ENCODE data around the gene ZYG11B.
"Not testable (repeated sequence)": the region's sequence is repeated elsewhere in the genome, so short reads cannot be mapped to it uniquely, and the experiment has no call there.

ZYG11B gene

GRCh38 chr1:52748119-52748518 is 21.9 kb downstream of the ZYG11B start:
- in situ Hi-C loops (cut with HindIII; ENCODE audit: low pct_ligation_motif_present, low pct_unique_long_range_greater_than_20kb, low sequenced_read_pairs): no loop called here
- peak; percentile 19 for DNase-seq

DNA sequence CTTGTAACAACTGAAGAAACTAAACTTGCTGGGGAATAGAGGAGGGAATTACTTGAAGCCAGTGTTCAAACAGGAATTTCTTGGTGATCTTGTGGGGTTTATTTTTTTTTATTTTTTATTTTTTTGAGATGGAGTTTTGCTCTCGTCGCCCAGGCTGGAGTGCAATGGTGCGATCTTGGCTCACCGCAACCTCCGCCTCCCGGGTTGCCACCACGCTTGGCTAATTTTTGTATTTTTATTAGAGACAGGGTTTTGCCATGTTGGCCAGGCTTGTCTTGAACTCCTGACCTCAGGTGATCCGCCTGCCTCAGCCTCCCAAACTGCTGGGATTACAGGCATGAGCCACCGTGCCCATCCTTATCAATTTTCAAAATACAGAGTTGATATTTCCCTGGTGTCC is 23.2 kb downstream of the ZYG11B start:
- DNase-seq: peak; percentile 16
- in situ Hi-C loops (cut with HindIII; ENCODE audit: low pct_ligation_motif_present, low pct_unique_long_range_greater_than_20kb, low sequenced_read_pairs): not testable (repeated sequence)

DNA sequence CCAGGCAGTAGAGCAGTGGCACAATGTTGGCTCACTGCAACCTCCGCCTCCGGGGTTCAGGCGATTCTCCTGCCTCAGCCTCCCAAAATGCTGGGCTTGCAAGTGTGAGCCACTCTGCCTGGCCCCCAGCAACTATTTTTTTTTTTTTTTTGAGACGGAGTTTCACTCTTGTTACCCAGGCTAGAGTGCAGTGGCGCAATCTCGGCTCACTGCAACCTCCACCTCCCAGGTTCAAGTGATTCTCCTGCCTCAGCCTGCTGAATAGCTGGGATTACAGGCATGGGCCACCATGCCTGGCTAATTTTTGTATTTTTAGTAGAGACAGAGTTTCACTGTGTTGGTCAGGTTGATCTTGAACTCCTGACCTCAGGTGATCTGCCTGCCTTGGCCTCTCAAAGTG is 23.9 kb downstream of the ZYG11B start:
- in situ Hi-C loops (cut with HindIII; ENCODE audit: low pct_ligation_motif_present, low pct_unique_long_range_greater_than_20kb, low sequenced_read_pairs); DNase-seq: not testable (repeated sequence)

DNA sequence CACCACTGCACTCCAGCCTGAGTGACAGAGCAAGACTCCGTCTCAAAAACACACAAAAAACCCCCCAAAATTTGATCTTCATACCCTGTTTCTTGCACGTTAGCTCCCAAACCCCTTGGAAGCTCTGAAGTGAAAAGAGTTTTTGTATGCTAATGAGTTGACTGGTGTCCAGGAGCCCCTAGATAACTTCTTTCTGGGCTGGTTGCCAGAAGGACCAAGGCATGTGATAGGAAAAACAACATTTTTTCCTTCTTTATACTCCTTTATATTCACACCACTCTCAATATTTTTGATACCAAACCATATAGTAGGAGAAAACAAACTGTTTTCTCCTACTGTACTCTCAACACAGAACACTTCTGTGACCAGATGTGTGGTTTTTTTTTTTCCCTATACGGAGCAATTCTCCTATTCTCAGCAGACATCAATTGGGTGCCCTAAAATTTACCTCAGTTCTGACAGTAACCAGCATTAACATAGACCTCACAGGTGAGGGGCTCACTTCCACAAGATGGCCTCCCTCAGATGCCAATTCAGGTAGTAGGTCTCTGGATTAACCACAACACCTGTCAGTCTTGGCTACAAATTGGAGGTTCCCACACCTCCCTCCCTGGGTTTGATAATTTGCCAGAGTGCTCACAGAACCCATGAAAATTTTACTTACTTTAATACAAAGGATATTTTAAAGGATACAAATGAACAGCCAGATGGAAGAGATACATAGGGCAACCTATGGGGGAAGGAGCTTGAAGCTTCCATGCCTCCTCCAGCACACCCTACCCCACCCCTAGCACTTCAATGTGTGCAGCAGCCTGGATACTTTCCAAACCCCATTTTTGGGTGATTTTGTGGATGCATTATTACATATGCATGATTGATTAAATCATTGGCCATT is 25.6 kb downstream of the ZYG11B start:
- in situ Hi-C loops (cut with HindIII; ENCODE audit: low pct_ligation_motif_present, low pct_unique_long_range_greater_than_20kb, low sequenced_read_pairs): no loop called here
- DNase-seq: no peak

GRCh38 chr1:52752484-52752826 is 26.2 kb downstream of the ZYG11B start:
- in situ Hi-C loops (cut with HindIII; ENCODE audit: low pct_ligation_motif_present, low pct_unique_long_range_greater_than_20kb, low sequenced_read_pairs): no loop called here
- DNase-seq: no peak

- in situ Hi-C loops (cut with HindIII; ENCODE audit: low pct_ligation_motif_present, low pct_unique_long_range_greater_than_20kb, low sequenced_read_pairs): no loop called here
Measured at GRCh38 chr1:52753169-52753568, 26.9 kb downstream of the ZYG11B start.

DNA sequence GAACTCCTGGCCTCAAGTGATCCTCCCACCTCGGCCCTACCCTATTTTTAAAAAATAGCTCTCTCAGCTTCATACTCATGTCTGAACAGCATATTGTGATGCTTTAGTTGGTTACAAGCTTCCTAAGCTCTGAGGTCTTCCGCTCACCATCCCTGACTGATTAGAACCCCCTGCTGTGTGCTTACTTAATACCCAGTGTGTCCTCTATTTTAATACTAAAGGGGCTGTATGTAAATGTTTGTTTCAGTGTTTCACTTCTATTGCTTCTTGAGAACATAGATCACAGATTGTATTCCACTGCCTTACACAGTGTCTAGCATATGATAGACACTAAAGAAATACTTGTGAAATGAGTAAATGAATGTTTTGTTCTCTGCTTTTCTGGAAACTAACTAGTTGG is 29.8 kb downstream of the ZYG11B start:
- DNase-seq: no peak
- in situ Hi-C loops (cut with HindIII; ENCODE audit: low pct_ligation_motif_present, low pct_unique_long_range_greater_than_20kb, low sequenced_read_pairs): no loop called here

More at GRCh38 chr1:52753169-52753568, 26.9 kb downstream of the ZYG11B start:
- DNase-seq: no peak

GRCh38 chr1:52759908-52760307 is 33.7 kb downstream of the ZYG11B start:
- in situ Hi-C loops (cut with HindIII; ENCODE audit: low pct_ligation_motif_present, low pct_unique_long_range_greater_than_20kb, low sequenced_read_pairs): no loop called here
- no peak for DNase-seq

DNA sequence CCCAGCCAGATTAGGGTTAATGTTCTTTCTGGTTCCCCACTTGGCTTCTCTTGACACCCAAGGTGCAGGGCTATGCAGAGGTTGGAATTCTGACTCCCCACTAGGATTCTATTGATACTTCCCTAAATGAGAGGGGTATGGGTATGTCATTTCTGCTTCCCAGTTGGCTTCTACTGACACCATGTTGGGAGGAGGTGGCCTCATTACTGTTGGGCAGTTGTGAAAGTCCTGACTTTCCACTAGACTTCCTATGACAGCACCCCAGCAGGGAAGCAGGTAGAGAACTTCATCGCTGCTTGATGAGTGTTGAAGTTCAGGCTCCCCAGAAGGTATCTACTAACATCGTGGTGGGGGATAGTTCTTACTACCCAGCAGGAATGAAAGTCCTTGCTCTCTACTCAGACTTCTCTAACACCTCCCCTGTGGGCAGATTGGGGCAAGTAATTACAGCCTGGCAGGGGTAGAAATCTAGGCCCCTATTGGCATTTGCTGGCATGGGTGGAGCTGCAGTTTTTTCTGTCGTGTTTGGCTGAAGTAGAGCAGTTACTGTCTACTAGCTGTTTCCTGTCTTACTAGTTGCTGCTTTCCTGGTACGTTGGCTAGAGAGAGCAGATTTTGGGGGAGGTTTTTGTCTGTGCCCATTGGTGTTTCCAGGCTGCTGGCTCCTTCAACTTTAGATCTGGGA is 41.5 kb downstream of the ZYG11B start:
- in situ Hi-C loops (cut with HindIII; ENCODE audit: low pct_ligation_motif_present, low pct_unique_long_range_greater_than_20kb, low sequenced_read_pairs): no loop called here
- DNase-seq: no peak

- in situ Hi-C loops (cut with HindIII; ENCODE audit: low pct_ligation_motif_present, low pct_unique_long_range_greater_than_20kb, low sequenced_read_pairs): no loop called here
- DNase-seq: no peak
Measured at GRCh38 chr1:52769346-52770033, 43.2 kb downstream of the ZYG11B start.

- no peak for DNase-seq
- in situ Hi-C loops (cut with HindIII; ENCODE audit: low pct_ligation_motif_present, low pct_unique_long_range_greater_than_20kb, low sequenced_read_pairs): no loop called here
Measured at GRCh38 chr1:52771384-52771783, 45.1 kb downstream of the ZYG11B start.

DNA sequence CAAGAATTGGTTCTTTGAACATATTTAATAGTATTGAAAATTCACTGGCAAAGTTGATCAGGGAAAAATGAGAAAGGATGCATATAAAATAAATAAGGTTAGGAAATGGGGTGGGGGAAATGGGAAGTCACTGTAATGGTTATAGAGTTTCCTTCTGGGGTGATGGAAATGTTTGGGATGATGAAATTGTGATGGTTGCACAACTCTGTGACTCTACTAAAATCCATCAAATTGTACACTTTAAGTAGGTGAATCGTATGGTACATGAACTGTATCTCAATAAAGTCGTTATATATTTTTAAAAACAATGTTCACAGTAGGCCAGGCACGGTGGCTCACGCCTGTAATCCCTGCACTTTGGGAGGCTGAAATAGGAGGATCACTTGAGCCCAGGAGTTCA is 59.9 kb downstream of the ZYG11B start:
- in situ Hi-C loops (cut with HindIII; ENCODE audit: low pct_ligation_motif_present, low pct_unique_long_range_greater_than_20kb, low sequenced_read_pairs): no loop called here
- DNase-seq: no peak

DNA sequence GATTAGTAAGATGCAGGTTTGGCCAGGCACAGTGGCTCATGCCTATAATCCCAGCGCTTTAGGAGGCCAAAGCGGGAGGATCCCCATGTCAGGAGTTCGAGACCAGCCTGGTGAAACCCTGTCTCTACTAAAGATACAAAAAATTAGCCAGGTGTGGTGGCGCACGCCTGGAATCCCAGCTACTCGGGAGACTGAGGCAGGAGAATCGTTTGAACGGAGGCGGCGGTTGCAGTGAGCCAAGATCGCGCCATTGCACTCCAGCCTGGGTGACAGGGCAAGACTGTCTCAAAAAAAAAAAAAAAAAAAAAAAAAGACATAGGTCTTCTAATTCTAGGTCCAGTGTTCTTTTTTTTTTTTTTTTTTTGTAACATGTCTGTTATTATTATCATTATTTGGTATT is 64.2 kb downstream of the ZYG11B start:
- in situ Hi-C loops (cut with HindIII; ENCODE audit: low pct_ligation_motif_present, low pct_unique_long_range_greater_than_20kb, low sequenced_read_pairs); DNase-seq: not testable (repeated sequence)

- in situ Hi-C loops (cut with HindIII; ENCODE audit: low pct_ligation_motif_present, low pct_unique_long_range_greater_than_20kb, low sequenced_read_pairs): no loop called here
Measured at GRCh38 chr1:52792036-52792435, 65.8 kb downstream of the ZYG11B start.

GRCh38 chr1:52793717-52794116 is 67.5 kb downstream of the ZYG11B start:
- in situ Hi-C loops (cut with HindIII; ENCODE audit: low pct_ligation_motif_present, low pct_unique_long_range_greater_than_20kb, low sequenced_read_pairs); DNase-seq: not testable (repeated sequence)

More at GRCh38 chr1:52792036-52792435, 65.8 kb downstream of the ZYG11B start:
- DNase-seq: no peak

DNA sequence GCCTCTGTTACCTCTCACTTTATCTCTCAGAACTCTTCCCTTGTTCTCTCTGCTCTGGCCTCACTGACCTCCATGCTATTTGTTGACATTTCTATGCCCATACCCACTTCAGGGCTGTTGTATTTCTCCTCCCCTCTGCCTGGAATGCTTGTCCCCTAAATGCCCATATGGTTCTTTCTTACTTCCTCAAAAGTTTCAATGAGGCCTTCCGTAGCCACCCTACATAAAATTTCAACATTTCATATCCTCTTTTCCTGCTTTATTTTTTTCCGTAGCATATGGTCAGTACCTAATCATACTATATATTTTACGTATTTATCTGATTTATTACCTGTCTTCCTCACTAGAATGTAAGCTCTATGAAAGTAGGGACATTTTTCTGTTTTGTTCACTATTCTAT is 69.2 kb downstream of the ZYG11B start:
- no peak for DNase-seq
- in situ Hi-C loops (cut with HindIII; ENCODE audit: low pct_ligation_motif_present, low pct_unique_long_range_greater_than_20kb, low sequenced_read_pairs): no loop called here

- in situ Hi-C loops (cut with HindIII; ENCODE audit: low pct_ligation_motif_present, low pct_unique_long_range_greater_than_20kb, low sequenced_read_pairs): no loop called here
- DNase-seq: no peak
Measured at GRCh38 chr1:52798331-52798730, 72.1 kb downstream of the ZYG11B start.

DNA sequence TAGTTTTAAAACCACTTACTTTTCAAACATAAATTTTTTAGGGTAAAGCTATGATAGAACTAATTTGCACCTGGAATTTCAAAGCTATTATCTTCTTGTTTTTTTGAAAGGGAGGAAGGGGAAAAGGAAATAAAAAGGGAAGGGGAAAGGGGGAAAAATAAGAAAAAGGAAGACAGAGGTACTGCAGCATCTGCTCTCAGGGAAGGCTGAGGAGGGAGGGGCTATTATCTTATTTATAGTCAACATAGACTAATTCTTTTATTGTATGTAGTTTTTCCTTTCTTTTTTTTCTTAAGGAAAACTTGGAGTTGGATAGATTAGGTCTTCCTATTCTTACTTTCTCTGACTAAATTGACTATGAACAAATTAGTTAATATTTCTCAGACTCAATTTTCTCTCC is 74.8 kb downstream of the ZYG11B start:
- DNase-seq: no peak
- in situ Hi-C loops (cut with HindIII; ENCODE audit: low pct_ligation_motif_present, low pct_unique_long_range_greater_than_20kb, low sequenced_read_pairs): no loop called here

- in situ Hi-C loops (cut with HindIII; ENCODE audit: low pct_ligation_motif_present, low pct_unique_long_range_greater_than_20kb, low sequenced_read_pairs); DNase-seq: not testable (repeated sequence)
Measured at GRCh38 chr1:52804083-52804482, 77.8 kb downstream of the ZYG11B start.
